SK-N-SH (cell line): Measurements from ENCODE around the gene DNAH10.

Source experiments
- CTCF ChIP-seq: fragments of 200-600 bp; sonication (generic); IDR thresholded peaks from 2 replicates; pipeline ENCODE4 v1.6.1; 2017; ENCODE audit warnings: antibody characterized with exemption, mild to moderate bottlenecking, moderate library complexity
- RAD21 ChIP-seq: IDR thresholded peaks from 2 replicates; pipeline ENCODE4 v1.6.1; 2012; ENCODE audit warnings: mild to moderate bottlenecking, low read length
- TEAD4 ChIP-seq: IDR thresholded peaks from 2 replicates; pipeline ENCODE4 v1.4.0; 2012; ENCODE audit warnings: mild to moderate bottlenecking, borderline replicate concordance; ENCODE audit not compliant: insufficient read depth
- USF1 ChIP-seq: IDR thresholded peaks from 2 replicates; pipeline ENCODE4 v1.4.0; 2012; ENCODE audit warnings: low read depth, borderline replicate concordance

GRCh38 chr12:123937707-123938591 lies 175.8 kb downstream of the DNAH10 start:
- TF ChIP-seq TEAD4 (no peak), CTCF (no peak), RAD21 (no peak), USF1 (no peak)
